Neural progenitor cell (in vitro differentiated cells): ENCODE results near the gene EYS. TPM values are rescaled to one million over a fixed set of nuclear protein-coding genes. Genes with fewer than 3 reads are reported as not detected.

Source experiments
- DNase-seq: peaks from one replicate; pipeline ENCODE4 v3.0.0-alpha.2; 2016; ENCODE audit warnings: low spot score
- H2AFZ ChIP-seq: fragments of 200-600 bp; sonication (generic); replicated peaks from 2 replicates; pipeline ENCODE4 v1.6.1; 2016; ENCODE audit warnings: antibody characterized with exemption
- H3F3A ChIP-seq: fragments of 200-600 bp; sonication (generic); 2 replicates; pipeline ENCODE4 v1.6.1; 2016; ENCODE audit warnings: antibody characterized with exemption, low read depth
- H3K27ac ChIP-seq: fragments of 200-600 bp; sonication (generic); 2 replicates; pipeline ENCODE4 v1.5.1; 2016; ENCODE audit warnings: mild to moderate bottlenecking
- H3K27me3 ChIP-seq: fragments of 200-600 bp; sonication (generic); 2 replicates; pipeline ENCODE4 v1.6.1; 2016; ENCODE audit warnings: mild to moderate bottlenecking, moderate library complexity
- H3K36me3 ChIP-seq: fragments of 200-600 bp; sonication (generic); 2 replicates; pipeline ENCODE4 v1.5.1; 2016
- H3K4me1 ChIP-seq: fragments of 200-600 bp; sonication (generic); 2 replicates; pipeline ENCODE4 v1.6.1; 2016; ENCODE audit warnings: mixed run types
- H3K4me2 ChIP-seq: fragments of 200-600 bp; sonication (generic); 2 replicates; pipeline ENCODE4 v1.6.1; 2016
- H3K4me3 ChIP-seq: fragments of 200-600 bp; sonication (generic); 2 replicates; pipeline ENCODE4 v1.5.1; 2016
- H3K79me2 ChIP-seq: fragments of 200-600 bp; sonication (generic); 2 replicates; pipeline ENCODE4 v1.6.1; 2016; ENCODE audit warnings: low read depth
- H3K9ac ChIP-seq: fragments of 200-600 bp; sonication (generic); 2 replicates; pipeline ENCODE4 v1.6.1; 2016
- H3K9me3 ChIP-seq: fragments of 200-600 bp; sonication (generic); 2 replicates; pipeline ENCODE4 v1.5.1; 2016; ENCODE audit warnings: low read depth
- H4K20me1 ChIP-seq: fragments of 200-600 bp; sonication (generic); 2 replicates; pipeline ENCODE4 v1.6.1; 2016; ENCODE audit warnings: low read depth
- H3K27ac Mint-ChIP-seq: 3 replicates; pipeline ENCODE4 v1.8.0; 2021; ENCODE audit warnings: mixed read lengths
- H3K27me3 Mint-ChIP-seq: 2 replicates; pipeline ENCODE4 v1.8.0; 2022; ENCODE audit warnings: low read depth, mild to moderate bottlenecking, inconsistent platforms, moderate library complexity, mixed read lengths; ENCODE audit not compliant: insufficient read depth
- H3K36me3 Mint-ChIP-seq: 3 replicates; pipeline ENCODE4 v1.8.0; 2021; ENCODE audit warnings: mixed read lengths
- H3K4me1 Mint-ChIP-seq: 3 replicates; pipeline ENCODE4 v1.8.0; 2021; ENCODE audit warnings: mixed read lengths
- H3K4me3 Mint-ChIP-seq: 3 replicates; pipeline ENCODE4 v1.8.0; 2021; ENCODE audit warnings: mild to moderate bottlenecking, moderate library complexity, mixed read lengths
- H3K9me3 Mint-ChIP-seq: 3 replicates; pipeline ENCODE4 v1.8.0; 2020; ENCODE audit warnings: mixed read lengths
- EZH2 ChIP-seq: fragments of 200-600 bp; sonication (generic); IDR thresholded peaks from 2 replicates; pipeline ENCODE4 v1.6.1; 2017; ENCODE audit warnings: antibody characterized with exemption, mild to moderate bottlenecking, moderate library complexity
- EZH2phosphoT487 ChIP-seq: fragments of 200-600 bp; sonication (generic); IDR thresholded peaks from 2 replicates; pipeline ENCODE4 v1.6.1; 2017; ENCODE audit warnings: antibody characterized with exemption
- total RNA-seq: library from RNA; depleted of rRNA; stranded (reverse); fragments of >200 nt; gene quantifications from 2 replicates; pipeline ENCODE4 v1.2.3, GENCODE V29; 2015; ENCODE audit warnings: low replicate concordance
- TF ChIP-seq, protein P1 (sequence below): fragments of 200-600 bp; sonication (generic); IDR thresholded peaks from 2 replicates; pipeline ENCODE4 v1.5.1; 2017; ENCODE audit warnings: antibody characterized with exemption, mild to moderate bottlenecking

Gene EYS
- total RNA-seq, 1 donor from 2014 or later, result not detected

DNA sequence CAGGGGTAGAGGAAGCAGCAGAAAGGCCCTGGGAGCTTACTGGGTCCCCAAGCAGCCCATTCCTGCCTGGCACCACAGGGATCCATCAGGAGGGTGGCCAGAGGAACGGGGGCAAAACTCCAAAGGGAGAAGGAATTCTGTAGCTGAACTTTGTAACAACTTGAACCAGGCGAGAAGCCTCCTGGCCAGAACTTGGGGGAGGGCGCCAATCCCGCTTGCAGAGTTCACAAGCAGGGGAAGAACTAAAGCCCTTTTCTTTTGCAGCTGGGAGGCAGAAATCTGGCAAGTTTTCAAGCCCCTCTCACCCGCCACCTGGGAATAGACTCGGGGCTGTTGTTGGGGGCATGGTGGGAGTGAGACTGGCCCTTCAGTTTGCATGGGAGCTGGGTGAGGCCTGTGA, 1882.3 kb downstream of the EYS start:
- H2AFZ ChIP-seq, result peak overlapping the region; percentile 6
- peaks cover 9% of the 10 kb centered on the region for H3K4me1 Mint-ChIP-seq
- no peak for DNase-seq

DNA sequence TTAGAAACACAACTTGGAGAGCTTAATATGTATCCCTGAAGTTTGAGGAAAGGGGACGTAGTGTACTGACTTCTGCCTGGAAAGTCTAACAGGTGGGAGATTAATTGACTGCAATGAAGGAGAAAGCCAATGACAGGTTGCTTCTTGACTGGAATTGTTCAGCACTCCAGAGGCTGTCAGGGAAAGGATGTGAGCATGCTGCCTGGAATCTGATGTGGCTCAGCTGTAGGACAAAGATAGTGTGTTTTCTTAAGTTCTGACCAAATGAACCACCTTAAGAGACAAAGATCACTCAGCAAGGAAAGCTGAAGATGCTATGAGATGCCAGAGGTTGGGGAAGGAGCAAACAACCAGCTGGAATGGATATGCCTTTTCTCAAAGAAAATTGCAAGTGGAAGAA, 1885.6 kb downstream of the EYS start:
- H3K4me1 Mint-ChIP-seq, result peaks cover 16% of the 10 kb centered on the region
- DNase-seq, result no peak
- no peaks in the 10 kb centered on the region for H4K20me1 ChIP-seq
- H3K27me3 Mint-ChIP-seq, result peaks cover 6% of the 10 kb centered on the region
- H3K27ac ChIP-seq, result peak overlapping the region; percentile 23
- peaks cover 26% of the 10 kb centered on the region for H3K4me1 ChIP-seq
- peaks cover 8% of the 10 kb centered on the region for H3F3A ChIP-seq
- no peak overlapping the region for H3K9ac ChIP-seq
- no peaks in the 10 kb centered on the region for H3K9me3 ChIP-seq
- H3K4me3 Mint-ChIP-seq, result no peak overlapping the region
- H3K4me2 ChIP-seq, result peak overlapping the region; percentile 48
- H2AFZ ChIP-seq, result no peak overlapping the region
- H3K27me3 ChIP-seq, result no peaks in the 10 kb centered on the region
- H3K36me3 Mint-ChIP-seq, result no peaks in the 10 kb centered on the region
- H3K36me3 ChIP-seq, result no peaks in the 10 kb centered on the region
- H3K27ac Mint-ChIP-seq, result peak overlapping the region; percentile 75
- peaks cover 7% of the 10 kb centered on the region for H3K9me3 Mint-ChIP-seq
- no peaks in the 10 kb centered on the region for H3K79me2 ChIP-seq
- no peak for TF ChIP-seq EZH2
- TF ChIP-seq, protein P1, sequence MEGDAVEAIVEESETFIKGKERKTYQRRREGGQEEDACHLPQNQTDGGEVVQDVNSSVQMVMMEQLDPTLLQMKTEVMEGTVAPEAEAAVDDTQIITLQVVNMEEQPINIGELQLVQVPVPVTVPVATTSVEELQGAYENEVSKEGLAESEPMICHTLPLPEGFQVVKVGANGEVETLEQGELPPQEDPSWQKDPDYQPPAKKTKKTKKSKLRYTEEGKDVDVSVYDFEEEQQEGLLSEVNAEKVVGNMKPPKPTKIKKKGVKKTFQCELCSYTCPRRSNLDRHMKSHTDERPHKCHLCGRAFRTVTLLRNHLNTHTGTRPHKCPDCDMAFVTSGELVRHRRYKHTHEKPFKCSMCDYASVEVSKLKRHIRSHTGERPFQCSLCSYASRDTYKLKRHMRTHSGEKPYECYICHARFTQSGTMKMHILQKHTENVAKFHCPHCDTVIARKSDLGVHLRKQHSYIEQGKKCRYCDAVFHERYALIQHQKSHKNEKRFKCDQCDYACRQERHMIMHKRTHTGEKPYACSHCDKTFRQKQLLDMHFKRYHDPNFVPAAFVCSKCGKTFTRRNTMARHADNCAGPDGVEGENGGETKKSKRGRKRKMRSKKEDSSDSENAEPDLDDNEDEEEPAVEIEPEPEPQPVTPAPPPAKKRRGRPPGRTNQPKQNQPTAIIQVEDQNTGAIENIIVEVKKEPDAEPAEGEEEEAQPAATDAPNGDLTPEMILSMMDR, result no peak
- TF ChIP-seq EZH2phosphoT487, result no peak
- H3K4me3 ChIP-seq, result no peak overlapping the region

More for the DNA sequence above, 1882.3 kb downstream of the EYS start:
- Mint-ChIP-seq H3K27me3 (no peaks in the 10 kb centered on the region), H3K9me3 (peaks cover 24% of the 10 kb centered on the region), H3K4me3 (no peak overlapping the region), H3K36me3 (no peaks in the 10 kb centered on the region), H3K27ac (no peak overlapping the region)
- Histone ChIP-seq H3K4me1 (peaks cover 14% of the 10 kb centered on the region), H3K9me3 (no peaks in the 10 kb centered on the region), H3K36me3 (no peaks in the 10 kb centered on the region), H3K4me3 (no peak overlapping the region), H3K27me3 (no peaks in the 10 kb centered on the region), H3K27ac (no peak overlapping the region), H3K9ac (no peak overlapping the region), H4K20me1 (no peaks in the 10 kb centered on the region), H3K4me2 (no peak overlapping the region), H3F3A (peaks cover 8% of the 10 kb centered on the region), H3K79me2 (no peaks in the 10 kb centered on the region)
- TF ChIP-seq, protein P1, result no peak
- TF ChIP-seq EZH2phosphoT487 (no peak), EZH2 (no peak)

DNA sequence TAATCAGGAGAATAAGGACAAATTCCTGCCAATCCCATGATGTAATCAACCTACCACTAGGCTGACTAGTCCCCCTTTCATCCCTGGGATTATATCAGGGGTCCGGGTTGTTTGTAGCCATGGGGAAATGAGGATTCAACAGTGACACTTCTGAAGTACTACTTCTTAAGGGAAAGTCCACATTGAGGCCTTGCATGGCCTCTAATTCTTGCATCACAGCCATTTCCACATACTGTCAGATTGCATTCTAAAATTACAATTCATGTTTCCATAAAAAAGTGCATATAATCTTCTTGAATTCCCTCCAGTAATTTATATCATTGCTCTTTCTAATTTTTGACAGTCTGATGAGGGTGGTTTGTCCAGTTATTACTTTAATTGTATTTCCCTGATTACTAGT, 1887.2 kb downstream of the EYS start:
- H3F3A ChIP-seq, result peaks cover 8% of the 10 kb centered on the region
- no peak for DNase-seq
- no peaks in the 10 kb centered on the region for H3K9me3 Mint-ChIP-seq
- no peaks in the 10 kb centered on the region for H3K9me3 ChIP-seq
- H3K79me2 ChIP-seq, result no peaks in the 10 kb centered on the region
- H3K36me3 Mint-ChIP-seq, result no peaks in the 10 kb centered on the region
- H3K4me3 ChIP-seq, result no peak overlapping the region
- H3K9ac ChIP-seq, result no peak overlapping the region
- no peak overlapping the region for H3K27ac Mint-ChIP-seq
- no peak overlapping the region for H3K4me2 ChIP-seq
- H3K27me3 ChIP-seq, result no peaks in the 10 kb centered on the region
- H3K4me1 Mint-ChIP-seq, result peaks cover 16% of the 10 kb centered on the region
- H3K36me3 ChIP-seq, result no peaks in the 10 kb centered on the region
- no peak overlapping the region for H3K27ac ChIP-seq
- peaks cover 6% of the 10 kb centered on the region for H3K27me3 Mint-ChIP-seq
- no peaks in the 10 kb centered on the region for H4K20me1 ChIP-seq
- TF ChIP-seq, protein P1, result no peak
- TF ChIP-seq EZH2phosphoT487 (no peak), EZH2 (no peak)
- H3K4me3 Mint-ChIP-seq, result no peak overlapping the region
- no peak overlapping the region for H2AFZ ChIP-seq
- H3K4me1 ChIP-seq, result peaks cover 26% of the 10 kb centered on the region
